Measurements from ENCODE around the gene ZSWIM6.

DNA sequence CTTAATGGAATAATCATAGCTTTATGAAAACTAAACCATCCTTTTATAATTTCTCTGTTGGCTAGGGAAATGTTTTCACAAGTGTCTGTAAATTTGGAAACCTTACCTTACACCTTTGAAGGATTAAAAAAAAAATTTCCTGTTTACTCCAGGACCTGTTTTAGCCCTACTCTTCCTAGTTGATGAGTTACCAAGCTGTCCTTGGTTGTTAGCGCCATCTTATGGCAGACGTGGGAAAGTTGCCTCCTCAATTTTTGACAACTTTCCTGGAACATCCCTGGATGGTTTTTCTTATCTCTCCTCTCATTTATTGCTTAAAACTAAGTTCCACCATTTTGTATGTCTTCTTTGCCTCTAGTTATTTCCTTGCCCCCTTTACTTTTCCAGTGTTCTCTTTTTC is 25.7 kb downstream of the ZSWIM6 start:
- TF ChIP-seq, protein P1, sequence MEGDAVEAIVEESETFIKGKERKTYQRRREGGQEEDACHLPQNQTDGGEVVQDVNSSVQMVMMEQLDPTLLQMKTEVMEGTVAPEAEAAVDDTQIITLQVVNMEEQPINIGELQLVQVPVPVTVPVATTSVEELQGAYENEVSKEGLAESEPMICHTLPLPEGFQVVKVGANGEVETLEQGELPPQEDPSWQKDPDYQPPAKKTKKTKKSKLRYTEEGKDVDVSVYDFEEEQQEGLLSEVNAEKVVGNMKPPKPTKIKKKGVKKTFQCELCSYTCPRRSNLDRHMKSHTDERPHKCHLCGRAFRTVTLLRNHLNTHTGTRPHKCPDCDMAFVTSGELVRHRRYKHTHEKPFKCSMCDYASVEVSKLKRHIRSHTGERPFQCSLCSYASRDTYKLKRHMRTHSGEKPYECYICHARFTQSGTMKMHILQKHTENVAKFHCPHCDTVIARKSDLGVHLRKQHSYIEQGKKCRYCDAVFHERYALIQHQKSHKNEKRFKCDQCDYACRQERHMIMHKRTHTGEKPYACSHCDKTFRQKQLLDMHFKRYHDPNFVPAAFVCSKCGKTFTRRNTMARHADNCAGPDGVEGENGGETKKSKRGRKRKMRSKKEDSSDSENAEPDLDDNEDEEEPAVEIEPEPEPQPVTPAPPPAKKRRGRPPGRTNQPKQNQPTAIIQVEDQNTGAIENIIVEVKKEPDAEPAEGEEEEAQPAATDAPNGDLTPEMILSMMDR (conservative IDR thresholded peaks at IDR 0.05): peak; percentile 66
- TF ChIP-seq EZH2 (IDR thresholded peaks at IDR 0.05; ENCODE audit: low read depth): no peak
